Panc1 (cell line): Measurements from ENCODE around the gene DRD4.

Source experiments
- POLR2AphosphoS5 ChIP-seq: IDR thresholded peaks from 2 replicates; pipeline ENCODE4 v1.6.1; 2012; ENCODE audit warnings: mild to moderate bottlenecking, low read depth, low read length, moderate library complexity
- SIN3A ChIP-seq: IDR thresholded peaks from 2 replicates; pipeline ENCODE4 v1.6.1; 2012; ENCODE audit warnings: low read depth, mild to moderate bottlenecking, low read length, moderate library complexity, borderline replicate concordance; ENCODE audit not compliant: insufficient read depth
- TCF7L2 ChIP-seq: IDR thresholded peaks from 2 replicates; pipeline ENCODE4 v1.6.1; 2011; ENCODE audit warnings: mild to moderate bottlenecking, low read depth, low read length, inconsistent platforms
- TF ChIP-seq, protein P1 (sequence below): fragments of 450-650 bp; IDR thresholded peaks from 2 replicates; pipeline ENCODE4 v1.5.1; 2017; ENCODE audit warnings: mild to moderate bottlenecking
- TF ChIP-seq, protein P2 (sequence below), 2 experiments: IDR thresholded peaks; 2 replicates each; pipeline ENCODE4 v1.6.1; 2011 to 2012; ENCODE audit warnings: low read depth in 2 of 2, control low read depth in 1 of 2, low read length in 1 of 2, mild to moderate bottlenecking in 1 of 2, moderate library complexity in 1 of 2; ENCODE audit not compliant: insufficient read depth in 1 of 2

DNA sequence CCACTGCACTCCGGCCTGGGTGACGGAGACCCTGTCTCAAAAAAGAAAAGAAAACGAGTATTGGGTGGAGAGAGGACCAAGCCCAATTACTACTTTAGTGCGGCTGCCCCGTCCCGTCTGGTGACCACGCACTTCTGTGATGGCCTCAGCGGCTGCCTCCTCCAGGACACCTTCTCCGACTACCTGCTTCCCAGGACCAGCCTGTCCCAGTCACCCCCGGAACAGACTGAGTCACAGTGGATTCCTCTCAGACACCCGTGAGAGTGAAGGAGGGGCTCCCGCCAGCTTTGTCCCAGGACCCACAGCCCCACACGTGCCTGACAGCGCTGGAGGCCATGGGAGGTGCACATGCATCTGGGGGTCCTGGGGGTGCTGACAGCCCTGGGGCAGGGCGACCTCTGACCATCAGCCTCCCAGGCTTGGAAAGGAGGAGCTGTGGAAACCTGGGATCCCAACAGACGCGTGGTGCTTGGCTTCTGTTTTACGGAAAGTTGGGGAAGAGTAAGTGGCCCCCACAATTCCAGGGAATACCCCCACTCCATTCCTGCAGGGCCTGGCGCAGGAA lies 4.8 kb downstream of the DRD4 start:
- TF ChIP-seq, protein P1, sequence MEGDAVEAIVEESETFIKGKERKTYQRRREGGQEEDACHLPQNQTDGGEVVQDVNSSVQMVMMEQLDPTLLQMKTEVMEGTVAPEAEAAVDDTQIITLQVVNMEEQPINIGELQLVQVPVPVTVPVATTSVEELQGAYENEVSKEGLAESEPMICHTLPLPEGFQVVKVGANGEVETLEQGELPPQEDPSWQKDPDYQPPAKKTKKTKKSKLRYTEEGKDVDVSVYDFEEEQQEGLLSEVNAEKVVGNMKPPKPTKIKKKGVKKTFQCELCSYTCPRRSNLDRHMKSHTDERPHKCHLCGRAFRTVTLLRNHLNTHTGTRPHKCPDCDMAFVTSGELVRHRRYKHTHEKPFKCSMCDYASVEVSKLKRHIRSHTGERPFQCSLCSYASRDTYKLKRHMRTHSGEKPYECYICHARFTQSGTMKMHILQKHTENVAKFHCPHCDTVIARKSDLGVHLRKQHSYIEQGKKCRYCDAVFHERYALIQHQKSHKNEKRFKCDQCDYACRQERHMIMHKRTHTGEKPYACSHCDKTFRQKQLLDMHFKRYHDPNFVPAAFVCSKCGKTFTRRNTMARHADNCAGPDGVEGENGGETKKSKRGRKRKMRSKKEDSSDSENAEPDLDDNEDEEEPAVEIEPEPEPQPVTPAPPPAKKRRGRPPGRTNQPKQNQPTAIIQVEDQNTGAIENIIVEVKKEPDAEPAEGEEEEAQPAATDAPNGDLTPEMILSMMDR, result no peak
- TF ChIP-seq POLR2AphosphoS5 (no peak), TCF7L2 (no peak), SIN3A (no peak)
- TF ChIP-seq, protein P2, sequence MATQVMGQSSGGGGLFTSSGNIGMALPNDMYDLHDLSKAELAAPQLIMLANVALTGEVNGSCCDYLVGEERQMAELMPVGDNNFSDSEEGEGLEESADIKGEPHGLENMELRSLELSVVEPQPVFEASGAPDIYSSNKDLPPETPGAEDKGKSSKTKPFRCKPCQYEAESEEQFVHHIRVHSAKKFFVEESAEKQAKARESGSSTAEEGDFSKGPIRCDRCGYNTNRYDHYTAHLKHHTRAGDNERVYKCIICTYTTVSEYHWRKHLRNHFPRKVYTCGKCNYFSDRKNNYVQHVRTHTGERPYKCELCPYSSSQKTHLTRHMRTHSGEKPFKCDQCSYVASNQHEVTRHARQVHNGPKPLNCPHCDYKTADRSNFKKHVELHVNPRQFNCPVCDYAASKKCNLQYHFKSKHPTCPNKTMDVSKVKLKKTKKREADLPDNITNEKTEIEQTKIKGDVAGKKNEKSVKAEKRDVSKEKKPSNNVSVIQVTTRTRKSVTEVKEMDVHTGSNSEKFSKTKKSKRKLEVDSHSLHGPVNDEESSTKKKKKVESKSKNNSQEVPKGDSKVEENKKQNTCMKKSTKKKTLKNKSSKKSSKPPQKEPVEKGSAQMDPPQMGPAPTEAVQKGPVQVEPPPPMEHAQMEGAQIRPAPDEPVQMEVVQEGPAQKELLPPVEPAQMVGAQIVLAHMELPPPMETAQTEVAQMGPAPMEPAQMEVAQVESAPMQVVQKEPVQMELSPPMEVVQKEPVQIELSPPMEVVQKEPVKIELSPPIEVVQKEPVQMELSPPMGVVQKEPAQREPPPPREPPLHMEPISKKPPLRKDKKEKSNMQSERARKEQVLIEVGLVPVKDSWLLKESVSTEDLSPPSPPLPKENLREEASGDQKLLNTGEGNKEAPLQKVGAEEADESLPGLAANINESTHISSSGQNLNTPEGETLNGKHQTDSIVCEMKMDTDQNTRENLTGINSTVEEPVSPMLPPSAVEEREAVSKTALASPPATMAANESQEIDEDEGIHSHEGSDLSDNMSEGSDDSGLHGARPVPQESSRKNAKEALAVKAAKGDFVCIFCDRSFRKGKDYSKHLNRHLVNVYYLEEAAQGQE (IDR thresholded peaks at IDR 0.05; ENCODE audit: insufficient read depth in 1 of 2, low read depth in 2 of 2, low read length in 1 of 2), result no peak
